HepG2 (cell line): ENCODE measurements around the gene CD300A. TPM values are rescaled to one million over a fixed set of nuclear protein-coding genes. Genes with fewer than 3 reads are reported as not detected.
A peak's percentile ranks its signal among the peaks of the same experiment; 100 is the strongest.

ENCODE experiments used
- EP300 ChIP-seq, 3 experiments: sonication (generic) in 1 of 3; formaldehyde crosslinking in 1 of 3; IDR thresholded peaks; 2 replicates each; pipeline versions ENCODE4 v1.5.1 to v1.6.1; 2011 to 2020; ENCODE audit warnings: low read depth in 2 of 3, low read length in 2 of 3, borderline replicate concordance in 1 of 3, improper control_type of control experiment in 1 of 3, mild to moderate bottlenecking in 1 of 3, missing genetic modification reagents in 1 of 3, moderate library complexity in 1 of 3
- GABPA ChIP-seq, 2 experiments: IDR thresholded peaks; 2 replicates each; pipeline ENCODE4 v1.6.1; 2011 to 2016; ENCODE audit warnings: low read depth in 2 of 2, low read length in 1 of 2, missing biosample characterization in 1 of 2, missing genetic modification characterization in 1 of 2
- NR1H2 ChIP-seq: sonication (generic); formaldehyde crosslinking; IDR thresholded peaks from 2 replicates; pipeline ENCODE4 v1.8.1; 2022; ENCODE audit warnings: low read depth, missing genetic modification reagents, borderline replicate concordance
- SP2 ChIP-seq: sonication (generic); formaldehyde crosslinking; IDR thresholded peaks from 2 replicates; pipeline ENCODE4 v1.5.1; 2020; ENCODE audit warnings: mild to moderate bottlenecking, missing genetic modification reagents
- TSC22D2 ChIP-seq: sonication (generic); formaldehyde crosslinking; IDR thresholded peaks from 2 replicates; pipeline ENCODE4 v1.5.1; 2020; ENCODE audit warnings: missing genetic modification reagents, mild to moderate bottlenecking, borderline replicate concordance
- YY1 ChIP-seq: IDR thresholded peaks from 2 replicates; pipeline ENCODE4 v1.6.1; 2011; ENCODE audit warnings: low read length, low read depth, moderate library complexity, mild to moderate bottlenecking; ENCODE audit not compliant: insufficient read depth, insufficient replicate concordance
- ZNF274 ChIP-seq: sonication (generic); formaldehyde crosslinking; IDR thresholded peaks from 2 replicates; pipeline ENCODE4 v1.5.1; 2020; ENCODE audit warnings: mild to moderate bottlenecking, missing genetic modification reagents
- ZNF44 ChIP-seq: sonication (generic); formaldehyde crosslinking; IDR thresholded peaks from 2 replicates; pipeline ENCODE4 v1.5.1; 2020; ENCODE audit warnings: mild to moderate bottlenecking, missing genetic modification reagents
- ZNF550 ChIP-seq: sonication (generic); formaldehyde crosslinking; IDR thresholded peaks from 2 replicates; pipeline ENCODE4 v1.4.0; 2020; ENCODE audit warnings: mild to moderate bottlenecking, missing genetic modification reagents, borderline replicate concordance
- ZNF614 ChIP-seq: IDR thresholded peaks from 2 replicates; pipeline ENCODE4 v1.6.1; 2018; ENCODE audit warnings: missing biosample characterization, missing genetic modification reagents, inconsistent platforms, borderline replicate concordance
- ZNF670 ChIP-seq: sonication (generic); formaldehyde crosslinking; IDR thresholded peaks from 2 replicates; pipeline ENCODE4 v1.8.0; 2022; ENCODE audit warnings: mild to moderate bottlenecking, missing genetic modification reagents, borderline replicate concordance
- polyA plus RNA-seq, 8 experiments: library from polyadenylated mRNA; depleted of rRNA in 3 of 8; stranded (reverse) in 7 of 8; unstranded in 1 of 8; fragments of >200 nt; fragmentation: Illumina TruSeq in 4 of 8; extraction: Trizol in 4 of 8; gene quantifications; 2 replicates each; pipeline versions ENCODE4 v1.2.1 to v1.2.3, GENCODE V29; 2011 to 2016; ENCODE audit warnings: low read depth in 4 of 8, missing spikeins in 1 of 8, mixed read lengths in 1 of 8; ENCODE audit not compliant: insufficient read depth in 1 of 8
- total RNA-seq, 5 experiments: library from RNA; depleted of rRNA; stranded (reverse); fragments of >200 nt; fragmentation: Illumina TruSeq; extraction: Trizol; gene quantifications; 2 replicates each; pipeline ENCODE4 v1.2.3, GENCODE V29; 2016; ENCODE audit warnings: low read depth in 1 of 5
- TF ChIP-seq, protein P1 (sequence below): sonication (generic); formaldehyde crosslinking; IDR thresholded peaks from 2 replicates; pipeline ENCODE4 v1.4.0; 2020; ENCODE audit warnings: missing genetic modification reagents
- TF ChIP-seq, protein P2 (sequence below), 2 experiments: sonication (generic) in 1 of 2; formaldehyde crosslinking in 1 of 2; IDR thresholded peaks; 2 replicates each; pipeline versions ENCODE4 v1.4.0 to v1.6.1; 2018 to 2020; ENCODE audit warnings: missing genetic modification reagents in 2 of 2, borderline replicate concordance in 1 of 2, low read depth in 1 of 2, mild to moderate bottlenecking in 1 of 2, missing biosample characterization in 1 of 2
- TF ChIP-seq, protein P3 (sequence below), 2 experiments: IDR thresholded peaks; 2 replicates each; pipeline ENCODE4 v1.6.1; 2011 to 2012; ENCODE audit warnings: low read length in 2 of 2, borderline replicate concordance in 1 of 2, low read depth in 1 of 2, mild to moderate bottlenecking in 1 of 2, moderate library complexity in 1 of 2

The CD300A gene
- total and polyA plus RNA-seq, 2 of the 13 experiments (the other 11 are each of a cell fraction or from before 2014, with no cell fraction given), result not detected

DNA sequence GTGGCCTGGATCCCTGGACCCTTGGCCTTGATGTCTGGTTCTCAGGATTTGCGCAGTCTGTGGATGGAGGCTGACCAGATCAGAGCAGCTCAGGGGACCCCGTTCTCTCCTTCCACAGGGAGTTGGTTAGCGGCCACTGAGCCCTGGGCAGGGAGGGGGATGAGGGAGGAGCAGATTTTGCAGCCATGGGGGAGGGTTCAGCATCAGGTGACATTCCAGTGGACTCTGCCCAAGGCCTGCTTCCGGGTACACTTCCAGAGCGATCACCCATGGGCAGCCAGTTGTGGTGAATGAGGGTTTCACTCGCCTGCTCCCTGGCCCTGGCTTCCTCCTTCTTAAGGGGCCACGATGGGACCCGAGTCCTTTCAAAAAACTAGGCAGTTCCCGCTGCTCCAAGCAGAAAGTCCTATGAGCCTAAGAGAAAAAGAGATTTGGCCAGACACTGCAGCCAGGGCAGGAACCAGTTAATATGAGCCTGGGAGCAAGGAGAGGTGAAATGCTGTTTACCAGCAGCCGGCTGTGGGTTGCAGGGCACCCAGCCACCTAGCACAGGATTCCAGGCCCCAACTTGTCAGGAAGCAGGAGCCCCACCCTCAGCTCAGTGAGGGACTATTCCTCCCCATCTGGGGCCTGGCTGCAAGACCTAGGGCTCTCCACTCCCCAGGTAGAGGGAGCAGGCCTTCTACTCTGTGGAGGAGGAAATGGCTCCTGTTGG is 39.2 kb upstream of the CD300A start (continued):
- peak; percentile 34; the same call in 1 of the 2 replicates for TF ChIP-seq GABPA (IDR thresholded peaks at IDR 0.05; ENCODE audit: low read depth, low read length)
- TF ChIP-seq GABPA (CRISPR knock-in tag; IDR thresholded peaks at IDR 0.05; ENCODE audit: low read depth), result peak; percentile 82
- peak; percentile 21 to 80; a peak in 3 of 4 replicates for TF ChIP-seq EP300 (IDR thresholded peaks at IDR 0.05; ENCODE audit: low read depth in 2 of 2, low read length in 2 of 2)
- TF ChIP-seq EP300 (CRISPR knock-in tag; IDR thresholded peaks at IDR 0.05; ENCODE audit: borderline replicate concordance), result peak; percentile 74
- TF ChIP-seq YY1, result peak; percentile 58
- peak; percentile 81; the same call in 1 of the 2 replicates for TF ChIP-seq NR1H2 (CRISPR knock-in tag)
- TF ChIP-seq, protein P1, sequence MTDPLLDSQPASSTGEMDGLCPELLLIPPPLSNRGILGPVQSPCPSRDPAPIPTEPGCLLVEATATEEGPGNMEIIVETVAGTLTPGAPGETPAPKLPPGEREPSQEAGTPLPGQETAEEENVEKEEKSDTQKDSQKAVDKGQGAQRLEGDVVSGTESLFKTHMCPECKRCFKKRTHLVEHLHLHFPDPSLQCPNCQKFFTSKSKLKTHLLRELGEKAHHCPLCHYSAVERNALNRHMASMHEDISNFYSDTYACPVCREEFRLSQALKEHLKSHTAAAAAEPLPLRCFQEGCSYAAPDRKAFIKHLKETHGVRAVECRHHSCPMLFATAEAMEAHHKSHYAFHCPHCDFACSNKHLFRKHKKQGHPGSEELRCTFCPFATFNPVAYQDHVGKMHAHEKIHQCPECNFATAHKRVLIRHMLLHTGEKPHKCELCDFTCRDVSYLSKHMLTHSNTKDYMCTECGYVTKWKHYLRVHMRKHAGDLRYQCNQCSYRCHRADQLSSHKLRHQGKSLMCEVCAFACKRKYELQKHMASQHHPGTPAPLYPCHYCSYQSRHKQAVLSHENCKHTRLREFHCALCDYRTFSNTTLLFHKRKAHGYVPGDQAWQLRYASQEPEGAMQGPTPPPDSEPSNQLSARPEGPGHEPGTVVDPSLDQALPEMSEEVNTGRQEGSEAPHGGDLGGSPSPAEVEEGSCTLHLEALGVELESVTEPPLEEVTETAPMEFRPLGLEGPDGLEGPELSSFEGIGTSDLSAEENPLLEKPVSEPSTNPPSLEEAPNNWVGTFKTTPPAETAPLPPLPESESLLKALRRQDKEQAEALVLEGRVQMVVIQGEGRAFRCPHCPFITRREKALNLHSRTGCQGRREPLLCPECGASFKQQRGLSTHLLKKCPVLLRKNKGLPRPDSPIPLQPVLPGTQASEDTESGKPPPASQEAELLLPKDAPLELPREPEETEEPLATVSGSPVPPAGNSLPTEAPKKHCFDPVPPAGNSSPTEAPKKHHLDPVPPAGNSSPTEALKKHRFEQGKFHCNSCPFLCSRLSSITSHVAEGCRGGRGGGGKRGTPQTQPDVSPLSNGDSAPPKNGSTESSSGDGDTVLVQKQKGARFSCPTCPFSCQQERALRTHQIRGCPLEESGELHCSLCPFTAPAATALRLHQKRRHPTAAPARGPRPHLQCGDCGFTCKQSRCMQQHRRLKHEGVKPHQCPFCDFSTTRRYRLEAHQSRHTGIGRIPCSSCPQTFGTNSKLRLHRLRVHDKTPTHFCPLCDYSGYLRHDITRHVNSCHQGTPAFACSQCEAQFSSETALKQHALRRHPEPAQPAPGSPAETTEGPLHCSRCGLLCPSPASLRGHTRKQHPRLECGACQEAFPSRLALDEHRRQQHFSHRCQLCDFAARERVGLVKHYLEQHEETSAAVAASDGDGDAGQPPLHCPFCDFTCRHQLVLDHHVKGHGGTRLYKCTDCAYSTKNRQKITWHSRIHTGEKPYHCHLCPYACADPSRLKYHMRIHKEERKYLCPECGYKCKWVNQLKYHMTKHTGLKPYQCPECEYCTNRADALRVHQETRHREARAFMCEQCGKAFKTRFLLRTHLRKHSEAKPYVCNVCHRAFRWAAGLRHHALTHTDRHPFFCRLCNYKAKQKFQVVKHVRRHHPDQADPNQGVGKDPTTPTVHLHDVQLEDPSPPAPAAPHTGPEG (CRISPR knock-in tag), result peak; percentile 48; the same call in 1 of the 2 replicates
- TF ChIP-seq ZNF274, result 0 out of 2 replicates have a peak, but pooled peaks have one; percentile 59
- TF ChIP-seq, protein P2, sequence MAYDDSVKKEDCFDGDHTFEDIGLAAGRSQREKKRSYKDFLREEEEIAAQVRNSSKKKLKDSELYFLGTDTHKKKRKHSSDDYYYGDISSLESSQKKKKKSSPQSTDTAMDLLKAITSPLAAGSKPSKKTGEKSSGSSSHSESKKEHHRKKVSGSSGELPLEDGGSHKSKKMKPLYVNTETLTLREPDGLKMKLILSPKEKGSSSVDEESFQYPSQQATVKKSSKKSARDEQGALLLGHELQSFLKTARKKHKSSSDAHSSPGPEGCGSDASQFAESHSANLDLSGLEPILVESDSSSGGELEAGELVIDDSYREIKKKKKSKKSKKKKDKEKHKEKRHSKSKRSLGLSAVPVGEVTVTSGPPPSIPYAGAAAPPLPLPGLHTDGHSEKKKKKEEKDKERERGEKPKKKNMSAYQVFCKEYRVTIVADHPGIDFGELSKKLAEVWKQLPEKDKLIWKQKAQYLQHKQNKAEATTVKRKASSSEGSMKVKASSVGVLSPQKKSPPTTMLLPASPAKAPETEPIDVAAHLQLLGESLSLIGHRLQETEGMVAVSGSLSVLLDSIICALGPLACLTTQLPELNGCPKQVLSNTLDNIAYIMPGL (CRISPR knock-in tag; IDR thresholded peaks at IDR 0.05; ENCODE audit: borderline replicate concordance in 1 of 2, low read depth in 1 of 2), result peak; percentile 61 to 76; a peak in 3 of 4 replicates
- no peak; the same call in none of the 2 replicates for TF ChIP-seq ZNF614
- no peak for TF ChIP-seq TSC22D2
- TF ChIP-seq ZNF670 (CRISPR knock-in tag), result peak; percentile 69; the same call in 1 of the 2 replicates
- 0 out of 2 replicates have a peak, but pooled peaks have one; percentile 20 for TF ChIP-seq ZNF550
- no peak for TF ChIP-seq ZNF44 (CRISPR knock-in tag)
- no peak; the same call in 1 of the 2 replicates for TF ChIP-seq SP2 (CRISPR knock-in tag)
- TF ChIP-seq, protein P3, sequence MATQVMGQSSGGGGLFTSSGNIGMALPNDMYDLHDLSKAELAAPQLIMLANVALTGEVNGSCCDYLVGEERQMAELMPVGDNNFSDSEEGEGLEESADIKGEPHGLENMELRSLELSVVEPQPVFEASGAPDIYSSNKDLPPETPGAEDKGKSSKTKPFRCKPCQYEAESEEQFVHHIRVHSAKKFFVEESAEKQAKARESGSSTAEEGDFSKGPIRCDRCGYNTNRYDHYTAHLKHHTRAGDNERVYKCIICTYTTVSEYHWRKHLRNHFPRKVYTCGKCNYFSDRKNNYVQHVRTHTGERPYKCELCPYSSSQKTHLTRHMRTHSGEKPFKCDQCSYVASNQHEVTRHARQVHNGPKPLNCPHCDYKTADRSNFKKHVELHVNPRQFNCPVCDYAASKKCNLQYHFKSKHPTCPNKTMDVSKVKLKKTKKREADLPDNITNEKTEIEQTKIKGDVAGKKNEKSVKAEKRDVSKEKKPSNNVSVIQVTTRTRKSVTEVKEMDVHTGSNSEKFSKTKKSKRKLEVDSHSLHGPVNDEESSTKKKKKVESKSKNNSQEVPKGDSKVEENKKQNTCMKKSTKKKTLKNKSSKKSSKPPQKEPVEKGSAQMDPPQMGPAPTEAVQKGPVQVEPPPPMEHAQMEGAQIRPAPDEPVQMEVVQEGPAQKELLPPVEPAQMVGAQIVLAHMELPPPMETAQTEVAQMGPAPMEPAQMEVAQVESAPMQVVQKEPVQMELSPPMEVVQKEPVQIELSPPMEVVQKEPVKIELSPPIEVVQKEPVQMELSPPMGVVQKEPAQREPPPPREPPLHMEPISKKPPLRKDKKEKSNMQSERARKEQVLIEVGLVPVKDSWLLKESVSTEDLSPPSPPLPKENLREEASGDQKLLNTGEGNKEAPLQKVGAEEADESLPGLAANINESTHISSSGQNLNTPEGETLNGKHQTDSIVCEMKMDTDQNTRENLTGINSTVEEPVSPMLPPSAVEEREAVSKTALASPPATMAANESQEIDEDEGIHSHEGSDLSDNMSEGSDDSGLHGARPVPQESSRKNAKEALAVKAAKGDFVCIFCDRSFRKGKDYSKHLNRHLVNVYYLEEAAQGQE (IDR thresholded peaks at IDR 0.05; ENCODE audit: borderline replicate concordance in 1 of 2, low read depth in 1 of 2, low read length in 2 of 2), result peak in 1 of 2 experiments; percentile 81; a peak in 2 of 4 replicates
